ENCODE measurements around the gene TMEM17.
"Not testable (repeated sequence)": the region's sequence is repeated elsewhere in the genome, so short reads cannot be mapped to it uniquely, and the experiment has no call there.

The TMEM17 gene

GRCh38 chr2:62539606-62540407, 33.8 kb upstream of the TMEM17 start:
- no peak overlapping the region for H3K4me3 ChIP-seq (replicated peaks; ENCODE audit: low read depth, low read length)

GRCh38 chr2:62538756-62539155, 32.8 kb upstream of the TMEM17 start:
- DNase-seq (ENCODE audit: extremely low read depth, low read depth) = no peak
- no peak overlapping the region for H3K4me3 ChIP-seq (replicated peaks; ENCODE audit: low read depth, low read length)
- no peak for TF ChIP-seq CTCF (IDR thresholded peaks at IDR 0.05; ENCODE audit: low read depth, low read length, missing control alignments)

More at GRCh38 chr2:62539606-62540407, 33.8 kb upstream of the TMEM17 start:
- TF ChIP-seq CTCF (IDR thresholded peaks at IDR 0.05; ENCODE audit: low read depth, low read length, missing control alignments) = no peak
- no peak for DNase-seq (ENCODE audit: extremely low read depth, low read depth)

- TF ChIP-seq CTCF (IDR thresholded peaks at IDR 0.05; ENCODE audit: low read depth, low read length, missing control alignments) = no peak
- no peak overlapping the region for H3K4me3 ChIP-seq (replicated peaks; ENCODE audit: low read depth, low read length)
- no peak for DNase-seq (ENCODE audit: extremely low read depth, low read depth)
These were observed 31.8 kb upstream of the TMEM17 start for GRCh38 chr2:62537814-62538213.

GRCh38 chr2:62536873-62537547, 31.0 kb upstream of the TMEM17 start:
- TF ChIP-seq CTCF (IDR thresholded peaks at IDR 0.05; ENCODE audit: low read depth, low read length, missing control alignments) = no peak
- DNase-seq (ENCODE audit: extremely low read depth, low read depth) = no peak
- H3K4me3 ChIP-seq (replicated peaks; ENCODE audit: low read depth, low read length) = no peak overlapping the region

GRCh38 chr2:62535521-62535920, 29.5 kb upstream of the TMEM17 start:
- not testable (repeated sequence) for H3K4me3 ChIP-seq (replicated peaks; ENCODE audit: low read depth, low read length); DNase-seq (ENCODE audit: extremely low read depth, low read depth)

- no peak overlapping the region for H3K4me3 ChIP-seq (replicated peaks; ENCODE audit: low read depth, low read length)
- TF ChIP-seq CTCF (IDR thresholded peaks at IDR 0.05; ENCODE audit: low read depth, low read length, missing control alignments) = no peak
These were observed 25.6 kb upstream of the TMEM17 start for GRCh38 chr2:62531594-62531993.

GRCh38 chr2:62529758-62530157, 23.8 kb upstream of the TMEM17 start:
- no peak overlapping the region for H3K4me3 ChIP-seq (replicated peaks; ENCODE audit: low read depth, low read length)
- TF ChIP-seq CTCF (IDR thresholded peaks at IDR 0.05; ENCODE audit: low read depth, low read length, missing control alignments) = no peak
- no peak for DNase-seq (ENCODE audit: extremely low read depth, low read depth)

More at GRCh38 chr2:62531594-62531993, 25.6 kb upstream of the TMEM17 start:
- DNase-seq (ENCODE audit: extremely low read depth, low read depth) = no peak

All from HFF-Myc (cell line).